ENCODE measurements around the gene GOLGA1.

The GOLGA1 gene

GRCh38 chr9:124939944-124940343 is 939 bp downstream of the GOLGA1 start:
- no peak for DNase-seq (ENCODE audit: low read depth)

DNA sequence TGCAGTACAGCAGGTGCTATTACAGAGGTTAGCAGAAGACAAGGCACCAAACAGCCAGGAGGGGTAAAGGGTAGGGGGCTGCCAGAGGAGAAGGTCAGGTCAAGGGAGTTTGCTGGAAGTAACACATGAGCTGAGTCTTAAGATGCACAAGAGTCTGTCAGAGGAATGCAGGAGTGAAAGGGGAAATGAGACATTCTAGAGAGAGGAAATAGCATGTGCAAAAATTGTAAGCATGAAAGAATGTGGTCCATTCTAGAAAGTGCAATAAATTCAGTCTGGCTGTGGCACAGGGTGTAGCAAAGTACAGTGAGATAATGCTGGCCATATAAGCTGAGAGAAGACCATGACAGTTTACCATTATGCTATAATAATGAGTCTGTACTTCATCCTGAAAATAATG is 6.6 kb downstream of the GOLGA1 start:
- DNase-seq (ENCODE audit: low read depth): peak; percentile 84

- DNase-seq (ENCODE audit: low read depth): no peak
Measured at GRCh38 chr9:124932333-124932732, 8.6 kb downstream of the GOLGA1 start.

DNA sequence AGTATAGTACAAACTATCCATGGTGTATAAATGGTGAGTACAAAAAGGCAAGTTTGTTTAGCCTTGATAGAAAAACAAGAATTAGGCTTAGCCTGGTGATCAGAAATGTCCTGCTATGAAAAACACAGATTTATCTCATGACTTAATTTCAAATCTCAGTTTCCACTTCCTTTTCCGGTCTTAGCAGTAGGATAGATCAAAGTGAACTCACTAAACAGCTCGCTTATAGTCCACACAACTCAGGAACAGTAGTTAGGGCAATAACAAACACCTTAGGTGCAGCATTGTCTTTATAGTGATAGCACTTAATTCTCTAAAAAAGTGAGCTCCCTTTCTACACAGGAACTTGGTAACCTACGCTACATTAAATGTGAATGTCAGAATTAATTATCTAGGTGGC is 11.4 kb downstream of the GOLGA1 start:
- no peak for DNase-seq (ENCODE audit: low read depth)

- no peak for DNase-seq (ENCODE audit: low read depth)
Measured at GRCh38 chr9:124928116-124928515, 12.8 kb downstream of the GOLGA1 start.

DNA sequence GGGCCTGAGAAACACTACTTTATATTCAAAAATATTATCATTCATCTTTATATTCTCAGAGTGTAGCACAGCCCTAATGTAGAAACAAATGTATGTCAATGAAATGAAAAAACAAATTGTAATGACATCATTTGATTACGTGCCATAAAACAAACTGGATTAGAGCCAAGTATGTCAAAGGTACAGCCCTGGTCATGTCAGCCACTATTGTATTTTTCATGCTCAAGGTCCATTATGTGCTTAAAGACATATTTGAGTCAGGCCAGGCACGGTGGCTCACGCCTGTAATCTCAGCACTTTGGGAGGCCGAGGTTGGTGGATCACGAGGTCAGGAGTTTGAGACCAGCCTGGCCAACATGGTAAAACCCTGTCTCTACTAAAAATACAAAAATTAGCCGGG is 20.5 kb downstream of the GOLGA1 start:
- peak; percentile 3 for DNase-seq (ENCODE audit: low read depth)

DNA sequence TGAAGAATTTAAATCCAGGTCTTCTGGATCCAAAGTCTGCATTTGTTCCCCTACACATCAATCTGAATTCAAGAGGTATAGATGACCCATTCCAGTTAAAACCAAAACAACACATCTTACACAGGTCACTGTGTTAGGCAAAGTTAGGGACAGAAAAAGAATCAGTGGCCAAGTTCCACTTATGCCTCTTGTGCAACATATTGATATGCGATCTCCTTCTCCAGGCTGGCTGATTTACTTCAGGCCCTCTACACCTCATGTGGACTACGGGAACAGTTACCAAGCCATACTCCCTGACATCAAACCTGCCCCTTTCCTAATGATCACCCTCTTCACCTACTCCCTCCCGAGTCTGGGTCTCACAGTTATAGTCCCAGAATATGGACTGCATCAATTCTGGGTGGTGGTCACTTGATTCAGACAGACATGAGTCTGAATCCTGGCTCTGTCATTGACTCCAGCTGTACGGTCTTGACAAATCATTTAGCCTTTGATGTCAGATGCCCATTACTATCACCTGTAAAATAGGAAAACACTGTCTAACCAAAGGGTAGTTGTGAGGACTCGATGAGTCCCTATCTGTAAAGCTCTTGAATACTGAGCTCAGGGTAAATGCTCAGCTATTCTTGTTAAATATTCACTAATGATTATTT is 26.0 kb downstream of the GOLGA1 start:
- DNase-seq (ENCODE audit: low read depth): no peak

DNA sequence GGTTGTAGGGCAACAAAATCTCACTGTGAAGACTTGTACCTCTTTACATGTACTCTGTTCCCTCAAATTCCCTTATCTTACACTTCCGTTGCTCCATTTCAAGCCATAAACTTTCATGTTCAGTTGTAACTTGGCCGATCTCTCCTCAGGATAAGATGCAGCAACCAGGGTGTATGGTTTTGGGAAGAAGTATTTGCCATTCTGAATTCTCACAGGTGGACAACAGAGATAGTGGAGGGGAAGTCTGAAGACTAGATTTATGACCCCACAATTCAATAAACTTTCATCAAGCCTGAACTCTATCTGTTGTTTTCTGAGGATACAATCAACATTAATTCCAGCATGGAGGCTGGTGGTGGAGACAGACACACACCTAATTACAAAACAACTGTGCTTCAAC is 27.5 kb downstream of the GOLGA1 start:
- DNase-seq (ENCODE audit: low read depth): no peak

GRCh38 chr9:124911766-124912165 is 29.1 kb downstream of the GOLGA1 start:
- DNase-seq (ENCODE audit: low read depth): no peak

DNA sequence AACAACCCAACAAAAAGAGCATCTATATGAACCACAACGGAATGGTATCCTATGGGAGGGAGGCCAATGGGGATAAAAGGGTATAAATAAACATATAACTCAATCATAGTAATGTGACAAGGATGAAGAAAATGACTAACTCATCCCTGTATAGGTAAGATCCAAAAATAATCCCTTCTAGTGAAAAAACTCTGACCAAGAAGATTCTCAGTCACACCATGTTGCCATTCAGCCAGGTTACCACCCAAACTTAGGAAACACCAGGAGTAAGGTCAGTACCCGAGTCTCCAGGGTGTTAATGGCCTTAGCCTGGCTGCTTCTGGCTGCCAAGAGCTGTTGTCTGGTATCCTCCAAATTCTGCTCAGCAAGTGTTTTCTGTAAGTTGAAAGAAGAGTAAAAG is 32.8 kb downstream of the GOLGA1 start:
- DNase-seq (ENCODE audit: low read depth): no peak

DNA sequence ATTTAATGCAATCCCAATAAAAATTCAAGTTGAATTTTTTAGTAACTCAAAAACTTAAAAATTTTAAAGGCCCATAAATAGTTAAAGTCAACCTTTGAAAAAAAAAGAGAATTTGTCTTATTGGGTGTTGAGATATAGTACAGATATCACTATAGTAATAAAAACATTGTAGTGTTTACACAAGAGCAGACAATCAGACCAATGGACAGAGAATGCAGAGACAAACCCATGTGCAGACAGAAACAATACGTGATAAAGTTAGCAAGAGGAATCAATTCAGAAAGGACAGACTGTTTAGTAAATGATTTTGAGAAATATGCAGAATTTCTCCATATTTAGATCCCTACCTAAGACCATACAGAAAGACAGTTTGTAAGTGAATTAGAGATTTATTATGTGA is 33.9 kb downstream of the GOLGA1 start:
- no peak for DNase-seq (ENCODE audit: low read depth)

DNA sequence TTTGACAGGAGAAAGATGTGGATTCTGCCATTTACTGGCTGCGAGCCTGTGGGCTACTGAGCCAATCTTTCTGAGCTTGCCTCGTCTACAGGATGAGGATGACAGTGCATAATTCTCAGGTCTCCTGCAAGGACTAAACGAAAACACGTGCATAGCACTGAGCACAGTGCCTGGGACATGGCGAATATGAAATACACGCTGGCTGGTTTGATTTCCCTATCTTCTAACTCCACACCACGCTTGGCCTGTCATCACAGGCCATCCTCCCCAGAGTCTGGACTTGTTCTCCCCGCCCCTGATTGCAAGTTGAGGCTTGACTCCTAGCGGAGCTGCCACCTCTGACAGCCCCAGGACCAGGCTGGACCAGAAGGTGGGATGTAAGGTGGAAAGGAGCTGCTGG is 41.0 kb downstream of the GOLGA1 start:
- DNase-seq (ENCODE audit: low read depth): no peak

DNA sequence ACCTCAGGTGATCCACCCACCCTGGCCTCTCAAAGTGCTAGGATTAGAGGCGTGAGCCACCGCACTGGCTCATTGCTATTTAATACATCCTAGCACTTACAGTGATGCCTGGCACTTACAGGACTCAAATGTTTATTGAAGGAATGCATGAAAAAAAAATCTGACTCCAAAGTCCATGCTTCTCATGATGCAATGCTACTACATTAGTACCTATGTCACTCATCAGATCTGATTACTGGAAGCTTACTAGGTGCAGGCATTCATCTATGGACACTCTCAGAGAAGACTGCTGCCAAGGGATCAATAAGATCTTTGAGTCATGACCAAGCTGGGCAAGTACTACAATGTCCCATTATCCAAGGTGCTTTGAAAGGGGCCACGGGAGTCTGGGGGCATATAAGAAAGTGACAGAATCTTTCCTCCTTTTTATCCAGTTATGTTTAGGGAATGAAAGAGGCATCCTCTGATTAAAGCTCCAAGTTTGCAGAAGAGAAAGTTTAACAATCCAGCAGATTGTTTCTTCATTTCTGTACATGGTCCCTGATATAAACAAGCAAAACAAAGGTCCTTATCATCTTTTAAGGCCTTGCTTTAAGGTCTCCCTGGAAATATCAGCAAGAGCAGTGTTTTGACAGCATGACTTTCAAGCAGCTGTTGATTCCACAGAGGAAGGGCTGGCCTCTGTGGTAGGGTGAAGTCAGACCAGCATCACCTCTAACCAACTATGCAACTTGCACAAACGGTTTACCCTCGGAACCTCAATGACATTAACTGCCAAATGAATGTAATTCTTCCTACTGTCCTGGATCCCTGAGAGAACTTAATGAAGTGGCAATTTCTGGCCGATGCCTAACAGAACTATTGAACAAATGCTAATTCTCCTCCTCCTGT is 43.1 kb downstream of the GOLGA1 start:
- no peak for DNase-seq (ENCODE audit: low read depth)

- peak; percentile 57 for DNase-seq (ENCODE audit: low read depth)
Measured at GRCh38 chr9:124894741-124895170, 46.1 kb downstream of the GOLGA1 start.

GRCh38 chr9:124894035-124894740 is 46.7 kb downstream of the GOLGA1 start:
- no peak for DNase-seq (ENCODE audit: low read depth)

DNA sequence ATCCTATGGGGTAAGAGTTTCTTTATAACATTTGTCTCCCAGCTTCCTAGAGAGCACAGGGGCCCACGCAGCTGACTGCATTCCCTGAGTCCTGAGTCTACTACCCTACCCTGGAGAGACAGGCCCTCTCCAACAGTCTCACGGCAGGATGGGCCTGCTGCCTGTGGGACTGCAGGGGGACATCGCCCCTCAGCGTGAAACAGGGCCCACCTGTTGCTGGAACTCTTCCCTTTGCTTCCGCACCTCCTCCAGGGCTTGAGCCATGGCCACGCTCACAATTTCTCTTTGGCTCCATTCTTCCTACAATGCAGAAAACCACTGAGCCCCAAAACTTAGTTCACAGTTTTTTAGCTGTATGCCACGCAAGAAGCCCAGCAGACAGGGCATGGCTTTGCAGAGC is 50.7 kb downstream of the GOLGA1 start:
- no peak for DNase-seq (ENCODE audit: low read depth)

DNA sequence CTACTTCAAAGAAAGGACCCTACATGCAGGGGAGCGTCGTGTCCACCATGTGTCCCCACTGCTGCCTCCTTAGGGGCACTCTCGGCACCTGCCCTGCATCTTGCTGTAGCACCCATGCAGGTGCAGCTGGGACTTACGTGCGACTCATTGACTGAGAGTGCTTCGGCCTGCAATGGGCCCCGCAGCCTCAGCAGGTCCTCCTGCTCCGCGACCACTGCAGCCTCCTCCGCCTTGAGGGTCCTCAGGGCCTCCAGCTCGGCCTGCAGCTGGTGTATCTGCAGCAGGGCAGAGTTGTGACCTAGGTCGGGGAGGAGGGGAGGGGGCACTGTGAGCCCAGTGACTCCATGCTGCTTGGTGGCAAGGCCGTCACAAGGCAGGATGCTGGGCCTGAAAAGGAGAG is 51.9 kb downstream of the GOLGA1 start:
- no peak for DNase-seq (ENCODE audit: low read depth)

DNA sequence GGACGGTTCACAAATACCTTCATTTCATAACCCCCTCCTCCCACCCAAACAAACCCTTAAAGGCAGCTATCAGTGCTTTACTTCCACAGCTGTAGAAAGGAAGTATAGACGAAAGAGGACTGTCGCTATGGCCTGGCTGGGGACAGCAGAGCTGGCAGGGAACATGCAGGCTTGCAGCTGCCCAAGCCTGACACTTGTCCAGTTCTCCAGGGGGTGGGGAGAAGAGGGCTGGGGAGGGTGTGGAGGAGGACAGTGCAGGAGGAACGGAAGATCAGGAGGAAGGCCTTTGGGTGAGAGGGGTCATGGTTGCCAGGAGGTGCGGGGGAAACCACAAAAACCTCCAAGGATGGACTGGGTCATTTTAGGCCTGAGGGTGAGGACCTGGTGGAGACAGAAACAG is 53.1 kb downstream of the GOLGA1 start:
- no peak for DNase-seq (ENCODE audit: low read depth)

- no peak for DNase-seq (ENCODE audit: low read depth)
Measured at GRCh38 chr9:124886866-124887492, 53.9 kb downstream of the GOLGA1 start.

- DNase-seq (ENCODE audit: low read depth): no peak
Measured at GRCh38 chr9:124886461-124886860, 54.4 kb downstream of the GOLGA1 start.

GRCh38 chr9:124885551-124885950 is 55.3 kb downstream of the GOLGA1 start:
- DNase-seq (ENCODE audit: low read depth): no peak

- no peak for DNase-seq (ENCODE audit: low read depth)
Measured at GRCh38 chr9:124884376-124884775, 56.5 kb downstream of the GOLGA1 start.
